GM15510 (cell line): ENCODE results near the gene RNPEP.

Experiments used
- POLR2A ChIP-seq: IDR thresholded peaks from 3 replicates; pipeline ENCODE4 v1.6.1; 2011; ENCODE audit warnings: borderline replicate concordance; ENCODE audit not compliant: insufficient read length; ENCODE audit errors: extremely low read depth

Gene RNPEP

GRCh38 chr1:202045705-202046104, 63.3 kb downstream of the RNPEP start:
- TF ChIP-seq POLR2A = no peak

GRCh38 chr1:202046227-202046626, 63.8 kb downstream of the RNPEP start:
- TF ChIP-seq POLR2A = no peak

- no peak for TF ChIP-seq POLR2A
Observed at GRCh38 chr1:202046748-202047708, 64.6 kb downstream of the RNPEP start.

- no peak for TF ChIP-seq POLR2A
Observed at GRCh38 chr1:202047977-202048376, 65.5 kb downstream of the RNPEP start.

GRCh38 chr1:202049129-202049528, 66.7 kb downstream of the RNPEP start:
- no peak for TF ChIP-seq POLR2A

- no peak for TF ChIP-seq POLR2A
Observed at GRCh38 chr1:202054094-202054493, 71.6 kb downstream of the RNPEP start.
